Astrocyte (in vitro differentiated cells and primary cell): ENCODE measurements around the gene MATCAP1. TPM values are rescaled to one million over a fixed set of nuclear protein-coding genes. Genes with fewer than 3 reads are reported as not detected.

Experiments
- DNase-seq: peaks from one replicate; pipeline ENCODE4 v3.0.0-alpha.2; 2010; ENCODE audit warnings: low read depth
- FAIRE-seq: peaks from 2 replicates; lab custom pipeline; 2011; peaks lifted over from hg19 to GRCh38; lab: Jason Lieb, UNC
- H2AFZ ChIP-seq: 2 replicates; pipeline ENCODE4 v1.6.0; 2012; ENCODE audit warnings: low read depth, low read length, inconsistent platforms
- H3K27ac ChIP-seq: 2 replicates; pipeline ENCODE4 v1.5.1; 2011; ENCODE audit warnings: low read depth, low read length, inconsistent platforms
- H3K27me3 ChIP-seq: 2 replicates; pipeline ENCODE4 v1.6.0; 2011; ENCODE audit warnings: low read length, inconsistent platforms; ENCODE audit not compliant: insufficient read depth
- H3K36me3 ChIP-seq: 2 replicates; pipeline ENCODE4 v1.5.1; 2011; ENCODE audit warnings: low read length, inconsistent platforms; ENCODE audit not compliant: insufficient read depth
- H3K4me1 ChIP-seq: 2 replicates; pipeline ENCODE4 v1.5.1; 2011; ENCODE audit warnings: low read length, inconsistent platforms; ENCODE audit not compliant: insufficient read depth
- H3K4me2 ChIP-seq: 2 replicates; pipeline ENCODE4 v1.6.0; 2012; ENCODE audit warnings: low read length, inconsistent platforms
- H3K4me3 ChIP-seq: 2 replicates; pipeline ENCODE4 v1.5.1; 2011; ENCODE audit warnings: low read depth, mild to moderate bottlenecking, low read length, inconsistent platforms; ENCODE audit not compliant: insufficient read depth
- H3K79me2 ChIP-seq: 2 replicates; pipeline ENCODE4 v1.6.0; 2012; ENCODE audit warnings: mild to moderate bottlenecking, low read length, inconsistent platforms; ENCODE audit not compliant: insufficient read depth
- H3K9ac ChIP-seq: 2 replicates; pipeline ENCODE4 v1.6.0; 2012; ENCODE audit warnings: mild to moderate bottlenecking, low read length, inconsistent platforms
- H3K9me3 ChIP-seq: 2 replicates; pipeline ENCODE4 v1.5.1; 2012; ENCODE audit warnings: low read depth, mild to moderate bottlenecking, low read length, inconsistent platforms; ENCODE audit not compliant: insufficient read depth
- H4K20me1 ChIP-seq: 2 replicates; pipeline ENCODE4 v1.6.0; 2012; ENCODE audit warnings: low read length, inconsistent platforms; ENCODE audit not compliant: insufficient read depth
- H3K27ac Mint-ChIP-seq: one replicate; pipeline ENCODE4 v1.8.0; 2021; ENCODE audit warnings: mild to moderate bottlenecking, mixed read lengths; ENCODE audit not compliant: unreplicated experiment
- H3K27me3 Mint-ChIP-seq: one replicate; pipeline ENCODE4 v1.8.0; 2021; ENCODE audit warnings: low read depth, mixed read lengths; ENCODE audit not compliant: unreplicated experiment
- H3K36me3 Mint-ChIP-seq: one replicate; pipeline ENCODE4 v1.8.0; 2021; ENCODE audit warnings: low read depth, mixed read lengths; ENCODE audit not compliant: unreplicated experiment
- H3K4me1 Mint-ChIP-seq: one replicate; pipeline ENCODE4 v1.8.0; 2021; ENCODE audit warnings: low read depth, mixed read lengths; ENCODE audit not compliant: unreplicated experiment
- H3K4me3 Mint-ChIP-seq: one replicate; pipeline ENCODE4 v1.8.0; 2021; ENCODE audit warnings: mild to moderate bottlenecking, moderate library complexity, mixed read lengths; ENCODE audit not compliant: unreplicated experiment
- H3K9me3 Mint-ChIP-seq: one replicate; pipeline ENCODE4 v1.8.0; 2021; ENCODE audit warnings: mild to moderate bottlenecking, mixed read lengths; ENCODE audit not compliant: unreplicated experiment
- CTCF ChIP-seq: IDR thresholded peaks from 2 replicates; pipeline ENCODE4 v1.5.1; 2011; ENCODE audit warnings: low read depth, mild to moderate bottlenecking, inconsistent platforms, low read length, moderate library complexity; ENCODE audit not compliant: insufficient read depth
- EZH2 ChIP-seq: IDR thresholded peaks from 2 replicates; pipeline ENCODE4 v1.6.1; 2012; ENCODE audit warnings: mild to moderate bottlenecking, low read length, inconsistent platforms; ENCODE audit not compliant: insufficient read depth
- total RNA-seq: library from RNA; stranded (reverse); gene quantifications from 2 replicates; pipeline ENCODE4 v1.2.1, GENCODE V29; 2021

MATCAP1 gene
- total RNA-seq, 1 donor from 2014 or later = 26.1 TPM

GRCh38 chr16:67154578-67155294 is 29.0 kb downstream of the MATCAP1 start:
- FAIRE-seq = no peak
- H3K4me3 Mint-ChIP-seq = no peak overlapping the region
- no peaks in the 10 kb centered on the region for H3K9me3 ChIP-seq
- H3K4me3 ChIP-seq = no peak overlapping the region
- H3K79me2 ChIP-seq = no peaks in the 10 kb centered on the region
- no peaks in the 10 kb centered on the region for H3K36me3 ChIP-seq
- peaks cover 61% of the 10 kb centered on the region for H3K27me3 Mint-ChIP-seq
- H3K9ac ChIP-seq = no peak overlapping the region
- no peak overlapping the region for H3K27ac Mint-ChIP-seq
- TF ChIP-seq CTCF (no peak), EZH2 (peak; percentile 11)
- peaks cover 42% of the 10 kb centered on the region for H4K20me1 ChIP-seq
- H3K9me3 Mint-ChIP-seq = peaks cover 7% of the 10 kb centered on the region
- H3K36me3 Mint-ChIP-seq = peaks cover 7% of the 10 kb centered on the region
- H2AFZ ChIP-seq = no peak overlapping the region
- H3K4me2 ChIP-seq = peak overlapping the region; percentile 77
- H3K4me1 Mint-ChIP-seq = no peaks in the 10 kb centered on the region
- peaks cover 33% of the 10 kb centered on the region for H3K27me3 ChIP-seq
- peaks cover 11% of the 10 kb centered on the region for H3K4me1 ChIP-seq
- no peak overlapping the region for H3K27ac ChIP-seq
- DNase-seq = no peak

GRCh38 chr16:67151431-67152097 is 32.2 kb downstream of the MATCAP1 start:
- DNase-seq (no peak), FAIRE-seq (no peak)
- Mint-ChIP-seq H3K9me3 (peaks cover 4% of the 10 kb centered on the region), H3K27me3 (peaks cover 41% of the 10 kb centered on the region), H3K36me3 (peaks cover 16% of the 10 kb centered on the region), H3K4me1 (no peaks in the 10 kb centered on the region), H3K27ac (no peak overlapping the region), H3K4me3 (peak overlapping the region; percentile 75)
- H3K27ac ChIP-seq = no peak overlapping the region
- no peaks in the 10 kb centered on the region for H3K9me3 ChIP-seq
- TF ChIP-seq CTCF (no peak), EZH2 (no peak)
- H3K9ac ChIP-seq = no peak overlapping the region
- H3K4me2 ChIP-seq = peak overlapping the region; percentile 88
- peaks cover 6% of the 10 kb centered on the region for H3K4me1 ChIP-seq
- H3K4me3 ChIP-seq = no peak overlapping the region
- H3K36me3 ChIP-seq = peaks cover 2% of the 10 kb centered on the region
- H3K27me3 ChIP-seq = peaks cover 25% of the 10 kb centered on the region
- no peaks in the 10 kb centered on the region for H3K79me2 ChIP-seq
- peaks cover 37% of the 10 kb centered on the region for H4K20me1 ChIP-seq
- peak overlapping the region; percentile 81 for H2AFZ ChIP-seq
